Mammary epithelial cell (primary cell): ENCODE measurements around the gene AFG1L.

ENCODE experiments used
- EZH2 ChIP-seq: IDR thresholded peaks from 2 replicates; pipeline ENCODE4 v1.6.1; 2012; ENCODE audit warnings: low read length, inconsistent platforms, borderline replicate concordance
- TF ChIP-seq, protein P1 (sequence below), 2 donors: IDR thresholded peaks in 1 of 2; conservative IDR thresholded peaks in 1 of 2; 2 replicates each; pipeline ENCODE4 v1.5.1; 2011 to 2012; ENCODE audit warnings: inconsistent platforms in 2 of 2, low read length in 2 of 2, mild to moderate bottlenecking in 2 of 2, control low read depth in 1 of 2, low read depth in 1 of 2; ENCODE audit not compliant: insufficient read depth in 1 of 2; ENCODE audit errors: extremely low read depth in 1 of 2

DNA sequence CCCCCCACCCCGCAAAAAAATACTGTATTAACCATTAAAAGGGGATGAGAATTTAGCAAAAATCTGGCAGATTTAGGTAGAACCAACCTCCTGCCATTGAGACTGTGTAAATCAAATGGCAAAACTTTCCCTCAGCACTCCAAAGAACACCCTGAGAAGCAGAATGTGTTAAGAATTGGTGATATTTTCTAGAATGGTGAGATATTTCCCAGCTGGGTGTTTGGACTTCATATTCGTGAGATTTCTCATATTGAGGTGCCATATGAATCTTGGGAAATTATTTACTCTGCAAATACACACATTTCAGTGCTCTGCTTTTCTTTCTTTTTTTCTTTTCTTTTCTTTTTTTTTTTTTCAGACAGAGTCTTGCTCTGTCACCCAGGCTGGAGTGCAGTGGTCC lies 199.6 kb downstream of the AFG1L start:
- TF ChIP-seq, protein P1, sequence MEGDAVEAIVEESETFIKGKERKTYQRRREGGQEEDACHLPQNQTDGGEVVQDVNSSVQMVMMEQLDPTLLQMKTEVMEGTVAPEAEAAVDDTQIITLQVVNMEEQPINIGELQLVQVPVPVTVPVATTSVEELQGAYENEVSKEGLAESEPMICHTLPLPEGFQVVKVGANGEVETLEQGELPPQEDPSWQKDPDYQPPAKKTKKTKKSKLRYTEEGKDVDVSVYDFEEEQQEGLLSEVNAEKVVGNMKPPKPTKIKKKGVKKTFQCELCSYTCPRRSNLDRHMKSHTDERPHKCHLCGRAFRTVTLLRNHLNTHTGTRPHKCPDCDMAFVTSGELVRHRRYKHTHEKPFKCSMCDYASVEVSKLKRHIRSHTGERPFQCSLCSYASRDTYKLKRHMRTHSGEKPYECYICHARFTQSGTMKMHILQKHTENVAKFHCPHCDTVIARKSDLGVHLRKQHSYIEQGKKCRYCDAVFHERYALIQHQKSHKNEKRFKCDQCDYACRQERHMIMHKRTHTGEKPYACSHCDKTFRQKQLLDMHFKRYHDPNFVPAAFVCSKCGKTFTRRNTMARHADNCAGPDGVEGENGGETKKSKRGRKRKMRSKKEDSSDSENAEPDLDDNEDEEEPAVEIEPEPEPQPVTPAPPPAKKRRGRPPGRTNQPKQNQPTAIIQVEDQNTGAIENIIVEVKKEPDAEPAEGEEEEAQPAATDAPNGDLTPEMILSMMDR (conservative IDR thresholded peaks at IDR 0.05 in 1 of 2, IDR thresholded peaks at IDR 0.05 in 1 of 2; ENCODE audit: extremely low read depth in 1 of 2, insufficient read depth in 1 of 2, low read depth in 1 of 2, low read length in 2 of 2) = no peak
- TF ChIP-seq EZH2 = no peak
